Panc1 (cell line): Measurements from ENCODE around the gene COASY. TPM values are rescaled to one million over a fixed set of nuclear protein-coding genes. Genes with fewer than 3 reads are reported as not detected.
A peak's percentile ranks its signal among the peaks of the same experiment; 100 is the strongest.
"Not testable (repeated sequence)": the region's sequence is repeated elsewhere in the genome, so short reads cannot be mapped to it uniquely, and the experiment has no call there.

Experiments
- ATAC-seq: fragments of 200-7000 bp; cut with Tn5 transposase; 2 replicates; pipeline ENCODE4 v1.9.1; 2020; ENCODE audit warnings: mild to moderate bottlenecking, moderate library complexity
- BruUV-seq: library from RNA; stranded (reverse); fragments of 400-500 nt; replicated peaks from 2 replicates; lab custom pipeline; 2021; lab: Mats Ljungman, UMichigan
- CTCF ChIA-PET: fragments of 300-600 bp; sonication (Branson Sonifier 250); formaldehyde crosslinking; loops from one replicate; lab custom pipeline; 2022; ENCODE audit warnings: antibody characterized with exemption; lab: Charles Lee
- POLR2A ChIA-PET: fragments of 300-600 bp; sonication (Branson Sonifier 250); formaldehyde crosslinking; loops from one replicate; lab custom pipeline; 2022; ENCODE audit warnings: antibody characterized with exemption; lab: Charles Lee
- DNase-seq: peaks from one replicate; pipeline ENCODE4 v3.0.0-alpha.2; 2010; ENCODE audit warnings: low read depth, low spot score
- H3K27ac ChIP-seq: 2 replicates; pipeline ENCODE4 v1.5.1; 2011; ENCODE audit warnings: mild to moderate bottlenecking, low read length, inconsistent platforms
- H3K27me3 ChIP-seq: fragments of 200-500 bp; sonication (Bioruptor generic); 2 replicates; pipeline ENCODE4 v1.6.0; 2014; ENCODE audit warnings: low read length, inconsistent platforms; ENCODE audit not compliant: control insufficient read depth, insufficient read depth
- H3K36me3 ChIP-seq: fragments of 200-500 bp; sonication (Bioruptor generic); 2 replicates; pipeline ENCODE4 v1.5.1; 2014; ENCODE audit warnings: inconsistent platforms, mild to moderate bottlenecking, low read length, moderate library complexity; ENCODE audit not compliant: control insufficient read depth, insufficient read depth
- H3K4me1 ChIP-seq: 2 replicates; pipeline ENCODE4 v1.5.1; 2011; ENCODE audit warnings: inconsistent platforms, mild to moderate bottlenecking, low read length, moderate library complexity; ENCODE audit not compliant: control insufficient read depth, insufficient read depth
- H3K4me3 ChIP-seq, 2 experiments: 2 replicates each; pipeline ENCODE4 v1.5.1; 2011 to 2012; ENCODE audit warnings: low read depth in 2 of 2, low read length in 2 of 2, mild to moderate bottlenecking in 2 of 2, inconsistent platforms in 1 of 2, moderate library complexity in 1 of 2
- H3K9me3 ChIP-seq: fragments of 200-500 bp; sonication (Bioruptor generic); 2 replicates; pipeline ENCODE4 v1.5.1; 2014; ENCODE audit warnings: low read depth, mild to moderate bottlenecking, inconsistent platforms, low read length, moderate library complexity; ENCODE audit not compliant: control insufficient read depth, insufficient read depth
- POLR2AphosphoS5 ChIP-seq: IDR thresholded peaks from 2 replicates; pipeline ENCODE4 v1.6.1; 2012; ENCODE audit warnings: mild to moderate bottlenecking, low read depth, low read length, moderate library complexity
- SIN3A ChIP-seq: IDR thresholded peaks from 2 replicates; pipeline ENCODE4 v1.6.1; 2012; ENCODE audit warnings: low read depth, mild to moderate bottlenecking, low read length, moderate library complexity, borderline replicate concordance; ENCODE audit not compliant: insufficient read depth
- TCF7L2 ChIP-seq: IDR thresholded peaks from 2 replicates; pipeline ENCODE4 v1.6.1; 2011; ENCODE audit warnings: mild to moderate bottlenecking, low read depth, low read length, inconsistent platforms
- in situ Hi-C: cut with HindIII; loops from 2 replicates; pipeline ENCODE4 v1.10.0; 2016; ENCODE audit warnings: low sequenced_read_pairs, low pct_unique_long_range_greater_than_20kb
- intact Hi-C: fragments of 100-400 bp; cut with micrococcal nuclease; formaldehyde crosslinking; loops from one replicate; pipeline ENCODE4 v1.10.0; 2022; ENCODE audit not compliant: unreplicated experiment
- total RNA-seq: library from RNA; stranded (reverse); gene quantifications from one replicate; pipeline ENCODE4 v1.2.1, GENCODE V29; 2021; ENCODE audit not compliant: unreplicated experiment
- TF ChIP-seq, protein P1 (sequence below): fragments of 450-650 bp; IDR thresholded peaks from 2 replicates; pipeline ENCODE4 v1.5.1; 2017; ENCODE audit warnings: mild to moderate bottlenecking
- TF ChIP-seq, protein P2 (sequence below), 2 experiments: IDR thresholded peaks; 2 replicates each; pipeline ENCODE4 v1.6.1; 2011 to 2012; ENCODE audit warnings: low read depth in 2 of 2, control low read depth in 1 of 2, low read length in 1 of 2, mild to moderate bottlenecking in 1 of 2, moderate library complexity in 1 of 2; ENCODE audit not compliant: insufficient read depth in 1 of 2

The COASY gene
- total RNA-seq, 1 experiment from 2014 or later, result 76.7 TPM

DNA sequence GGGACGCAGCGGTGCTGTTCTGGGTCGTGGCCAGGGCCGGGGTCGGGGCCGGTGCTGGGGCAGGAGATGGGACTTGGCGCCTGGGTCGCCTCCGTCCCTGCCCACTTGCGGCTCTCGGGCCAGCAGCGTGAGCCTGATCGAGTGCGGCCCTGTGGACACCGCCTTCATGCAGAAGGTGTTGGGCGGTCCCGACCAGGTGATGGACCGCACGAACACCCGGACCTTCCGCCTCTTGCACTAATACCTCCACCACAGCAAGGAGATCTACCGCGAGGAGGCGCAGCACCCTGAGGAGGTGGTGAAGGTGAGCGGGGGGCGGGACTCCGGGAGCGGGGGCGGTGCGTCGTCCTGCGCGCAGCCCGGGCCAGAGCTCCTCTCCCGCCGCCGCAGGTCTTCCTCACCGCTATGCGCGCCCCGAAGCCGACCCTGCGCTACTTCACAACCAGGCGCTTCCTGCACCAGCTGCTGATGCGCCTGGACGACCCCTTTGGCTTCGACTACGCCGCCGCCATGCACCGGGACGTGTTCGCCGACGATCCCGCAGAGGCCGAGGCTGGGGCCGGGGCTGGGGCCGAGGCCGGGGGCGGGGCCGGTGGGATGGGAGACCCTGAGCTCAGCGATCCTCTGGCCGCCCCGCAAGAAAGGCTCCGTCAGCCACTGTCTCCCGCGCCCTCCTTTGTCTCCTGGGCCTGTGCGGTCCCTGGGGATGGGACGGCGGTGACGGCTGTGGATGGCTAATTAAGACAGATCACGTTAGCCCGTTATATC, 13.7 kb upstream of the COASY start:
- TF ChIP-seq, protein P1, sequence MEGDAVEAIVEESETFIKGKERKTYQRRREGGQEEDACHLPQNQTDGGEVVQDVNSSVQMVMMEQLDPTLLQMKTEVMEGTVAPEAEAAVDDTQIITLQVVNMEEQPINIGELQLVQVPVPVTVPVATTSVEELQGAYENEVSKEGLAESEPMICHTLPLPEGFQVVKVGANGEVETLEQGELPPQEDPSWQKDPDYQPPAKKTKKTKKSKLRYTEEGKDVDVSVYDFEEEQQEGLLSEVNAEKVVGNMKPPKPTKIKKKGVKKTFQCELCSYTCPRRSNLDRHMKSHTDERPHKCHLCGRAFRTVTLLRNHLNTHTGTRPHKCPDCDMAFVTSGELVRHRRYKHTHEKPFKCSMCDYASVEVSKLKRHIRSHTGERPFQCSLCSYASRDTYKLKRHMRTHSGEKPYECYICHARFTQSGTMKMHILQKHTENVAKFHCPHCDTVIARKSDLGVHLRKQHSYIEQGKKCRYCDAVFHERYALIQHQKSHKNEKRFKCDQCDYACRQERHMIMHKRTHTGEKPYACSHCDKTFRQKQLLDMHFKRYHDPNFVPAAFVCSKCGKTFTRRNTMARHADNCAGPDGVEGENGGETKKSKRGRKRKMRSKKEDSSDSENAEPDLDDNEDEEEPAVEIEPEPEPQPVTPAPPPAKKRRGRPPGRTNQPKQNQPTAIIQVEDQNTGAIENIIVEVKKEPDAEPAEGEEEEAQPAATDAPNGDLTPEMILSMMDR, result peak; percentile 74
- TF ChIP-seq TCF7L2 (no peak), SIN3A (0 out of 2 replicates have a peak, but pooled peaks have one; percentile 43), POLR2AphosphoS5 (peak; percentile 29; the same call in 1 of the 2 replicates)
- TF ChIP-seq, protein P2, sequence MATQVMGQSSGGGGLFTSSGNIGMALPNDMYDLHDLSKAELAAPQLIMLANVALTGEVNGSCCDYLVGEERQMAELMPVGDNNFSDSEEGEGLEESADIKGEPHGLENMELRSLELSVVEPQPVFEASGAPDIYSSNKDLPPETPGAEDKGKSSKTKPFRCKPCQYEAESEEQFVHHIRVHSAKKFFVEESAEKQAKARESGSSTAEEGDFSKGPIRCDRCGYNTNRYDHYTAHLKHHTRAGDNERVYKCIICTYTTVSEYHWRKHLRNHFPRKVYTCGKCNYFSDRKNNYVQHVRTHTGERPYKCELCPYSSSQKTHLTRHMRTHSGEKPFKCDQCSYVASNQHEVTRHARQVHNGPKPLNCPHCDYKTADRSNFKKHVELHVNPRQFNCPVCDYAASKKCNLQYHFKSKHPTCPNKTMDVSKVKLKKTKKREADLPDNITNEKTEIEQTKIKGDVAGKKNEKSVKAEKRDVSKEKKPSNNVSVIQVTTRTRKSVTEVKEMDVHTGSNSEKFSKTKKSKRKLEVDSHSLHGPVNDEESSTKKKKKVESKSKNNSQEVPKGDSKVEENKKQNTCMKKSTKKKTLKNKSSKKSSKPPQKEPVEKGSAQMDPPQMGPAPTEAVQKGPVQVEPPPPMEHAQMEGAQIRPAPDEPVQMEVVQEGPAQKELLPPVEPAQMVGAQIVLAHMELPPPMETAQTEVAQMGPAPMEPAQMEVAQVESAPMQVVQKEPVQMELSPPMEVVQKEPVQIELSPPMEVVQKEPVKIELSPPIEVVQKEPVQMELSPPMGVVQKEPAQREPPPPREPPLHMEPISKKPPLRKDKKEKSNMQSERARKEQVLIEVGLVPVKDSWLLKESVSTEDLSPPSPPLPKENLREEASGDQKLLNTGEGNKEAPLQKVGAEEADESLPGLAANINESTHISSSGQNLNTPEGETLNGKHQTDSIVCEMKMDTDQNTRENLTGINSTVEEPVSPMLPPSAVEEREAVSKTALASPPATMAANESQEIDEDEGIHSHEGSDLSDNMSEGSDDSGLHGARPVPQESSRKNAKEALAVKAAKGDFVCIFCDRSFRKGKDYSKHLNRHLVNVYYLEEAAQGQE (IDR thresholded peaks at IDR 0.05; ENCODE audit: insufficient read depth in 1 of 2, low read depth in 2 of 2, low read length in 1 of 2), result no peak
- in situ Hi-C loops, result no loop called here
- CTCF ChIA-PET, result interaction anchor here (1.0 to 1.1 kb wide), 2 partner anchors 17 to 215 kb away, joined by 3 read pairs; no protein-coding TSS in a partner anchor
- intact Hi-C loops, result no loop called here
- Histone ChIP-seq H3K27ac (peak overlapping the region; percentile 26), H3K27me3 (no peaks in the 10 kb centered on the region), H3K4me1 (peaks cover 10% of the 10 kb centered on the region; the same call in 1 of the 2 replicates), H3K9me3 (no peaks in the 10 kb centered on the region), H3K4me3 (peak overlapping the region; percentile 36 to 52), H3K36me3 (no peaks in the 10 kb centered on the region)
- ATAC-seq (peak; percentile 91), DNase-seq (no peak)
- BruUV-seq, result no TSS peak
- POLR2A ChIA-PET, result interaction anchor here (0.5 kb wide), 1 partner anchor 219 kb away, joined by 5 read pairs; no protein-coding TSS in a partner anchor

GRCh38 chr17:42548993-42549755, 12.8 kb upstream of the COASY start:
- POLR2A ChIA-PET, result interaction anchor here (0.6 kb wide), 1 partner anchor 26 kb away, joined by 5 read pairs; no protein-coding TSS in a partner anchor
- in situ Hi-C loops (no loop called here), intact Hi-C loops (no loop called here)
- H3K4me1 ChIP-seq, result peaks cover 12% of the 10 kb centered on the region; the same call in 1 of the 2 replicates
- BruUV-seq, result no TSS peak
- DNase-seq (no peak), ATAC-seq (no peak)
- no peaks in the 10 kb centered on the region for H3K9me3 ChIP-seq
- H3K4me3 ChIP-seq, result peak overlapping the region; percentile 36 to 52
- H3K27me3 ChIP-seq, result no peaks in the 10 kb centered on the region
- CTCF ChIA-PET, result no interaction called here
- TF ChIP-seq, protein P1, result no peak
- TF ChIP-seq SIN3A, result no peak
- no peak for TF ChIP-seq POLR2AphosphoS5
- TF ChIP-seq, protein P2 (IDR thresholded peaks at IDR 0.05; ENCODE audit: insufficient read depth in 1 of 2, low read depth in 2 of 2, low read length in 1 of 2), result no peak
- TF ChIP-seq TCF7L2, result no peak
- no peaks in the 10 kb centered on the region for H3K36me3 ChIP-seq
- peak overlapping the region; percentile 26 for H3K27ac ChIP-seq

- Histone ChIP-seq H3K27ac (peak within 1 kb of the TSS; percentile 63), H3K4me1 (peaks cover 19% of the 10 kb centered on the region; the same call in 1 of the 2 replicates), H3K4me3 (peak within 1 kb of the TSS; percentile 68 to 69)
- BruUV-seq, H3K27me3 ChIP-seq, ATAC-seq, H3K9me3 ChIP-seq, intact Hi-C loops, H3K36me3 ChIP-seq, CTCF ChIA-PET, DNase-seq, POLR2A ChIA-PET, in situ Hi-C loops: not testable (repeated sequence)
These were observed 9.2 kb upstream of the COASY start, which contains the start of gene HSD17B1 for GRCh38 chr17:42552736-42553135. TSS of gene HSD17B1 (plus strand) at chr17:42552923. CDS start at chr17:42552934, 11 bp downstream.
